ENCODE data around the gene RHEX. TPM values are rescaled to one million over a fixed set of nuclear protein-coding genes. Genes with fewer than 3 reads are reported as not detected.
"Not testable (repeated sequence)": the region's sequence is repeated elsewhere in the genome, so short reads cannot be mapped to it uniquely, and the experiment has no call there.

The RHEX gene
- polyA plus RNA-seq, 4 donors = 1.8 to 6.4 (median 2.9) TPM

DNA sequence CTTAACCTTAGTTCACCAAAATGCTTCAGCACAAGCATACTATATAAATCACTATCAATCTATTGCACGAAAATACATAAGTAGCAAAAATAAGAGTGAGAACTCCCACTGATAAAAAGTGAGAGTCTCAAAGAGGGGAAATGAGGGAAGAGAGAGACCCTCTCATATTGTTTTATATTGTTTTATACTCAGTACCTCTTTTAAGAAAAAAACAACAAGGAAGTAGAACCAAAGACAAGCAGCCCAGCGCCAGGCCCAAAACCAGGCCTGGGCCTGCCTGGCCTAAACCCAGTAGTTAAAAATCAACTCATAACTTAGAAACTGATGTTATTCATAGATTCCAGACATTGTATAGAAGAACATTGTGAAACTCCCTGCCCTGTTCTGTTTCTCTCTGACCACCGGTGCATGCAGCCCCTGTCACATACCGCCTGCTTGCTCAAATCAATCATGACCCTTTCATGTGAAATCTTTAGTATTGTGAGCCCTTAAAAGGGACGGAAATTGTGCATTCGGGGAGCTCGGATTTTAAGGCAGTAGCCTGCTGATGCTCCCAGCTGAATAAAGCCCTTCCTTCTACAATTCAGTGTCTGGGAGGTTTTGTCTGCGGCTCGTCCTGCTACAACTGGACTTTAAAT is 5.4 kb downstream of the RHEX start:
- DNase-seq (ENCODE audit: low read depth in 4 of 4, low spot score in 3 of 4) = not testable (repeated sequence)

DNA sequence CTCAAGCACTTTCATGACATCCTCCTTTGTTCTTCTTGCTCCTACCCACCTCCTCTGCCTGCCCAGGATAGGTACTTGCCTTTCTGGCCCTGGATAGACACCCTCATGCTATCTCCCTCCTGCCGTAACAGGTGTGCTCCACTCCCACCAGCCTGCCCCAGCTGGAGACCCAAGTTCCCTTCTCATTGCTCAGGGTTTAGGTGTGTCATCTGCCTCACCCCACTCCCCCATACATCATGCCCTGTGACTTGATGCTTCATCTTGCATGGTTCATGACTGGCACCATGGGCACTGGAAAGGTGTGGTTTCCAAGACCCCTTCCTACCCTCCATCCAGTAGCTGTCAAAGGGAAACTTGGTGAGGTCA is 5.9 kb downstream of the RHEX start:
- DNase-seq (ENCODE audit: low read depth in 4 of 4, low spot score in 3 of 4) = no peak

DNA sequence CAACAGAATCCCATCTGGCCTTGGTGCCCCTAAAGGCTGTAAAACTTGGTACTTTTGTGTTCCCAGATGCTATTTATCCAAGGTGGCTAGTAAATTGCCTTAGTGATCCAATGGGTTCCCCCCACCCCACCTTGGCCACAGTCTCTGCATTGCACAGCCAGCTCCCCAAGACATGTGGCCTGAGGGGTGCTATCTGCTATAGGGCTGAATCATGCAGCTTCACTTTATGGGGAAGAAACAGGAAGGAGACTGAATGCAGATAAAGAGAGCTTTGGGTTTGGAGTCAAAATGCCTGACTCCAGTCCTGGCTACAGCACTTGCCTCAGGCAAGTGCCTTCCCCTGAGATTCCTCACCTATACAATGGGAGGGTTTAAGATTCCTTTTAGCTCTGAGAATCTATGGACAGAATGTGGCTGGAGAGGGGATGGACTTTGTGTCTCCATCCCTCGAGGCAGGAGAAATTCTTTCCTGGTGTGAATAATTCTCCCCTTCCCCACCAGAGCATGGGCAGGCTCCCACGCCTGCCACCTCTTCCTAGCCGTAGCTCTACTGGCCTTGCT is 6.5 kb downstream of the RHEX start:
- DNase-seq (ENCODE audit: low read depth in 4 of 4, low spot score in 3 of 4) = no peak

DNA sequence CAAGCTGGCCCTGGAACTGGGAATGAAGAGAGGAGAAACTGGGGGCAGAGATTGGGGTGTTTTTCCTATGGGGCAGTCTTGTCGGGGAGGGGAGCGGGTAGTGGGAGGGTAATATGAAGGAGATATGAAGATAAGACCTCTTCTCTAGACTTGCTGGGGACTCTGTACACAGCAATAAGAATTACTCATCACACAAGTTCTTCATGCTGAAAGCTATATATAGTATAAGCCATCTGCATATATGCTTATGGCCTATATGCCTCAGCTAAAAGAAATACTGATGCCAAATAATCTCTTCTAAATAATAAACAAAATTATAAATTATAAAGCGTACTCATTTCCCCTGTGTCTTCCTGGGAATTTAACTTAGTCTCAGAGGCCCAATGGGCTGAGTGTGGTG is 7.9 kb downstream of the RHEX start:
- no peak for DNase-seq (ENCODE audit: low read depth in 4 of 4, low spot score in 3 of 4)

DNA sequence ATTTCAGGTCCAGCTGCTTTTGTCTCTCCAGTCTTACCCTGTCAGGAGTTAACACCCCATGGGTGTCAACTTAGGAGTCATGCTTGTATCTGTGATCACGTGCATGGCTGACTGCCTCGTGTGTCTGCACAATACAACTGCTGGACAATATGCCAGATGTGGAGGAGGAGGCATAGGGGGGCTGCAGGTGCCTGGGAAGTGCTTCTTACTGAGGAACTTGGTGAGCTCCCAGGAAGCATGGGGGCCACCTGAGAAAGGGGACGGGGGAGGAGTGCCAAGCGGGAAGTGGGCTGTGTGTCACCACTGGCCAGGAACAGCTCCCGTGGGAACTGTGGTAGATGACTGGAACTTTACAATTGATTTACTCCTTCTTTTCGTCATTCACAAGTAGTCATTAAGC is 9.5 kb downstream of the RHEX start:
- no peak for DNase-seq (ENCODE audit: low read depth in 4 of 4, low spot score in 3 of 4)

DNA sequence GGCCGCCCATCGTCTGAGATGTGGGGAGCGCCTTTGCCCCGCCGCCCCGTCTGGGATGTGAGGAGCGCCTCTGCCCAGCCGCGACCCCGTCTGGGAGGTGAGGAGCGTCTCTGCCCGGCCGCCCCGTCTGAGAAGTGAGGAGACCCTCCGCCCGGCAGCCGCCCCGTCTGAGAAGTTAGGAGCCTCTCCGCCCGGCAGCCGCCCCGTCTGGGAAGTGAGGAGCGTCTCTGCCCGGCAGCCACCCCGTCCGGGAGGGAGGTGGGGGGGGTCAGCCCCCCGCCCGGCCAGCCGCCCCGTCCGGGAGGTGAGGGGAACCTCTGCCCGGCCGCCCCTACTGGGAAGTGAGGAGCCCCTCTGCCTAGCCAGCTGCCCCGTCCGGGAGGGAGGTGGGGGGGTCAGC is 11.0 kb downstream of the RHEX start:
- not testable (repeated sequence) for DNase-seq (ENCODE audit: low read depth in 4 of 4, low spot score in 3 of 4)

DNA sequence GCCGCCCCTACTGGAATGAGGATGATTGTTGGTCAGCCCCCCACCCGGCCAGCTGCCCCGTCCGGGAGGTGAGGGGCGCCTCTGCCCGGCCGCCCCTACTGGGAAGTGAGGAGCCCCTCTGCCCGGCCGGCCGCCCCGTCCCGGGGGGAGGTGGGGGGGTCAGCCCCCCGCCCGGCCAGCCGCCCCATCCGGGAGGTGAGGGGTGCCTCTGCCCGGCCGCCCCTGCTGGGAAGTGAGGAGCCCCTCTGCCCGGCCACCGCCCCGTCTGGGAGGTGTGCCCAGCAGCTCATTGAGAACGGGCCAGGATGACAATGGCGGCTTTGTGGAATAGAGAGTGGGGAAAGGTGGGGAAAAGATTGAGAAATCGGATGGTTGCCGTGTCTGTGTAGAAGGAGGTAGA is 11.5 kb downstream of the RHEX start:
- not testable (repeated sequence) for DNase-seq (ENCODE audit: low read depth in 4 of 4, low spot score in 3 of 4)

DNA sequence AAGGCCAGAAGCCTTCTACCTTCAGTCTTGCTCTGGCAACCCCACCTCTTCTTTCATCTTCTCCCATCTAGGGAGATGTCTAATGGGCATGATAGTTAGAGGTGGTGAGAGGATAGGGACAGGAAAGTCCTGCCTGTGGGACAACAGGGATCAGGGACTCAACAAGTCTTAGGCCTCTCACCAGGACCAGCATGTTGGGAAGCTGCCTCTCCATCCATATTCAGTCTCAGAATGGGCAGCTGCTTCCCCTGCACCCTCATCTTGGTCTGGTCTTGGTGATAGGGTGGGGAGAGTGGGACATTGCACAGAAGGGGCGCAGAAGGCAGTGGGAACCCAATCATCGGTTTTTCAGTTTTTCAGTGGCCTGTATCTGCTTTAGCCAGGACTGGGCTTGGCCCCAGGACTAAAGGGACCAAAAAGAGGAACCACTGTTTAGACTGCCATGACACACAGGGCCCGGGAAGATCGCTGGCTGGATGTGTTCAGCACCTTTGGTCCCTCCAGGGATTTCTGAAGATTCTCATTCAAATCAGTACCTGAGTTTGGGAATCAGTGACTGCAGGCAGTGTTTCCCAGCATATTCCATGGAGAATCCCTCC is 12.7 kb downstream of the RHEX start:
- no peak for DNase-seq (ENCODE audit: low read depth in 4 of 4, low spot score in 3 of 4)

DNA sequence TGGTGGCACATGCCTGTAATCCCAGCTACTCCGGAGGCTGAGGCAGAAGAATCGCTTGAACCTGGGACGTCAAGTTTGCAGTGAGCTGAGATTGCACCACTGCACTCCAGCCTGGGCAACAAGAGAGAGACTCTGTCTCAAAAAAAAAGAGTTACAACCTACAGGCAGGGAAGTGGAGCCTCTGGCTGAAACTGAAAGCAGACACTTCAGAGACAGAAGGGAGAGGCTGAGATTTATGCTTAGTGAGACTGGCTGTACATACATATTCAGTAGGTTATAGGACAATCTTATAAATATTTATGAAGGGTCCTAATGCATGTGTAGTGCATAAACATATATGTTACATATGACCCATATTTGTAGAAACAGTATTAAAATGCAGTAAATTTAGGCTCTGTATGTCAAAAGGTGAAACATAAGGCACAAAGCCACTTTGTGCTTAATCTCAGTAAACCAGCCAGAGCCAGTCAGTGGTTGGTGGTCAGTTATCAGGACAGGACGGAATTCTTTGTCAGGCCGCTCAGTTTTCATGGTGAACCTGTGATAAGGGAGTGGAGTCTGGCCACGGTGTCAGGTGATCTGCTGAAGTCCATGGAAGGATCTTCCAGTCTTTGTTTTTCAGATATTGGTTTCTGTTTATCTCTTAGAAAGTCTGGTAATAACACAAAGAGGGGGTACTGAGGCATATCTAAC is 13.7 kb downstream of the RHEX start:
- DNase-seq (ENCODE audit: low read depth in 4 of 4, low spot score in 3 of 4) = no peak

DNA sequence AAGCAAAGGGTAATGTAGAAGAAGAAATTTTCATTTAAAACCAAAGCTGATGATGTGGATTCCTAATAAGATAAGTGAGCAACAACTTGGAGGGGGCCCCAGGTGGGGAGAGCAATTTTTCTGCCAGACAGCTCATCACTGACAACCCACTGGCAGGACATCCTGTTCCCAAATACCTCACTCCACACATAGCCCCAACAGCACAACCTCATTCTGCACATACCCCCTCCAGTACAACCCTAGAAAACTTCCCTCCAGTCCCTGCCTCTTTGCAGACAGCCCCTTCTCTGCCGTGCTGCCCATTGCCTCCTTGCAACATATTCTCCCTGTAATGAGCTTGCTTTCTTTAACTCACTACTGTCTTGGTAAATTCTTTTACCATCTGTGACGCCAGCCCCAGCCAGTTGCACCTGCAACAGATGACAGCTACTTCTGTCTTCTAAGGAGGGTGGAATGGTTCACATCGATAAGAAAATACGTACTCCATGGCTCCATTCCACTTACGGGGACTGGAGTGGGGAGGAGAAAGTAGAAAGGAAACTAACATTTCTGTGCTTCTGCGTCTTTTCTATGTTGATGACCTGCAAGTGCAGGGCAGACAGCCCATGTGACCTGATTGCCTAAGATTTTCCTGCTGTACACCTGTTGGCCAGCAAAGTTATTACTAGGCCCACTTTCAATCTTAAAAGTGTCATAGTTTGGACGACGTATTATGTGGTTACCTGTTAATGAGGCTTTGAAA is 14.7 kb downstream of the RHEX start:
- DNase-seq (ENCODE audit: low read depth in 4 of 4, low spot score in 3 of 4) = no peak

DNA sequence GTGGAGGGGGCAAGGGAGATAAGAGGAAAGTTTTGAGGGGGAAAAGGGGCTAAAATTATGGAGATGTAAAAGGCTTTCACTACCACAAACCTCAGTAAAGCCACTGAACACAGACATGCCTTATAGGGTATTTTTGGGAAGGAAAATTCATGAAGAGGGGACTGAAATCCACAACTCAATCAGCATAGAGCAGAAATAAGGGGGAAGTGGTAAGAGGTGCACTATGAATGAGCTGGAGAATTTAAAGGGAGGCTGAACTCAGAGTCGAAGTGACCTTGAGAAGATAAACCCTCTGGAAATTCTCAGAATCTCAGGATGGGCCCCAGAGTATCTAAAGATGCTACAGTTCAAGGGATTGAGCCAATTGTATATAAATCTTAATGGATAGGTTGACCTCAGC is 15.3 kb downstream of the RHEX start:
- no peak for DNase-seq (ENCODE audit: low read depth in 4 of 4, low spot score in 3 of 4)

DNA sequence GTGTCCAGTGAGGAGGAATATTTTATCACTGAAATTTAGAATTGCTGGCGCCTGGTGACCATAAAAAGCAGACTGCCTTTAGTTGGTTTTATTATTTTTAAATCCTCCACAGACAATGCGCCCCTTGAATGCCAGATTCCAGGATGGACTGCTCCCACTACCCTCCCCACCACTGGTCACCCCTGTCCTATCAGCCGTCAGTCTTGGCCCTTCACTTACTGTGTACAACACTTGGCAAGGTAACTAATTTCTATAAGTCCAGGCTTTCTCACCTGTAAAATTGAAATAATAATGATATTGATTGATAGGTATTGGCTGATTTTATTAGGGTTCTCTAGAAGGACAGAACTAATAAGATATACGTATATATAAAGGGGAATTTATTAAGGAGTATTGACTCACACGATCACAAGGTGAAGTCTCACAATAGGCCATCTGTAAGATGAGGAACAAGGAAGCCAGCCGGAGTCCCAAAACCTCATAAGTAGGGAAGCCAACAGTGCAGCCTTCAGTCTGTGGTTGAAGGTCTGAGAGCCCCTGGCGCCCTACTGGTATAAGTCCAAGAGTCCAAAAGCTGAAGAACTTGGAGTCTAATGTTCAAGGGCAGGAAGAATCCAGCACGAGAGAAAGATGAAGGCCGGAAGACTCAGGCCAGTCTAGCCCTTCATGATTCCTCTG is 17.8 kb downstream of the RHEX start:
- DNase-seq (ENCODE audit: low read depth in 4 of 4, low spot score in 3 of 4) = no peak

DNA sequence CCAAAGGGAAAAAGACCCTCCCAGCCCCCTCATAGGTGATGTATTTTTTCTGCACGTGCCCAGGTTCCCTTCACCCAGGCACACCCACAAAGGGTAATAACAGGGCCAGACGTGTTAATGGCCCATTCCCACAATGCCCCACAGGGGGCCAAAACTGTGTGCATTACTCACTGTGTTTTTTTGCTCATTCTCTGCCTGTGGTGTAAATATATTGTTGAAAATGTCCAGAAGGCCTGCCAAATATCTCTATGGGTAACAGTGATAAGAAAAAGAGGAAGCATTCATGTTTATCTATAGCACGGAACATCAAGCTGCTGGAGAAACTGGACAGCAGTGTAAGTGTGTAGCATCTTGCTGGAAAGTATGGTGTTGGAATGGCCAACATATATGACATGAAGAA is 21.9 kb downstream of the RHEX start:
- DNase-seq (ENCODE audit: low read depth in 4 of 4, low spot score in 3 of 4) = no peak

DNA sequence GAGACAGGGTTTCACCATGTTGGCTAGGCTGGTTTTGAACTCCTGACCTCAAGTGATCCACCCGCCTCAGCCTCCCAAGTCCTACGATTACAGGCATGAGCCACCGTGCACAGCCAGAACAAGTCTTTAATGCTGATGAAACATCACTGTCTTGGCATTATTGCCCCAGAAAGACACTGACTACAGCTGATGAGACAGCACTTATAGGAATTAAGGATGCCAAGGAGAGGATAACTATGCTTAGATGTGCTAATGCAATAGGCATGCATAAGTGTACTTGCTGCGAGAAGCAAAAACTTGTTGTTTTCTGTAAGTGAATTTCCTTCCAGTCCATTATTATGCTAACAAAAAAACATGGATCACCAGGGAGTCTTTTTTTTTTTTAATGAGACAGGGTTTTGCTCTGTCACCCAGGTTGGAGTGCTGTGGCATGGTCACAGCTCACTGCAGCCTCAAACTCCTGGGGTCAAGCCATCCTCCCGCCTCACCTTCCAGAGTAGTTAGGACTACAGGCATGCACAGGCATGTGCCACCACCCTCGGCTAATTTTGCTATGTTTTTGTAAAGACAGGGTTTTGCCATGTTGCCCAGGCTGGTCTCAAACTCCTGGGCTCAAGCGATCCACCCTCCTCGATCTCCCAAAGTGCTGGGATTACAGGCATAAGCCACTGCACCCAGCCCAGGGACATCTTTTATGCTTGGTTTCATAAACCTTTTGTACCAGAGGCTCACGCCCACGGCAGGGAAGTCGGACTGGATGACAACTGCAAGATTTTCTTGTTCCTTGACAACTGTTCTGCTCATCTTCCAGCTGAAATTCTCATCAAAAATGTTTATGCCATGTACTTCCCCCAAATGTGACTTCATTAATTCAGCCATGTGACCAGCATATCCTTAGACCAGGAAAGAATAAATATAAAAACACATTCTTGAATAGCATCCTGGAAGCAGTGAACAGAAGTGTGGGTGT is 23.1 kb downstream of the RHEX start:
- no peak for DNase-seq (ENCODE audit: low read depth in 4 of 4, low spot score in 3 of 4)

DNA sequence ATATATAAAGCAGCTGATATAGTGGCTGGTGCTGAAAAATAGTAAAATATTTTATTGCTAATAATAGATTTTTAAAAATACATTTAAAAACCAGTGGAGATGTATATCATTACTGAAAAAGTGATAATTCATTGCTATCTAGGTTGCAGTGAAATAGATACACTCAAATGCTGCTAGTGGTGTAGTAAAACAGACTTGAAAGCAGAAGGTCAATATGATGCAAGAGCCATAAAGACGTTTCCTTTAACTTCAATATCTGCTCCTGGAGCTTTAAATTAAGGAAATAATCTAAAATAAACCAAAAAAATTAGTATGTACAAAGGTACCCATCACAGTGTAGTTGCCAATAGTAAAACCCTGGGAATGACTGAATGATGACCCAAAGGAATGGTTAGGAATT is 26.2 kb downstream of the RHEX start:
- DNase-seq (ENCODE audit: low read depth in 4 of 4, low spot score in 3 of 4) = no peak

DNA sequence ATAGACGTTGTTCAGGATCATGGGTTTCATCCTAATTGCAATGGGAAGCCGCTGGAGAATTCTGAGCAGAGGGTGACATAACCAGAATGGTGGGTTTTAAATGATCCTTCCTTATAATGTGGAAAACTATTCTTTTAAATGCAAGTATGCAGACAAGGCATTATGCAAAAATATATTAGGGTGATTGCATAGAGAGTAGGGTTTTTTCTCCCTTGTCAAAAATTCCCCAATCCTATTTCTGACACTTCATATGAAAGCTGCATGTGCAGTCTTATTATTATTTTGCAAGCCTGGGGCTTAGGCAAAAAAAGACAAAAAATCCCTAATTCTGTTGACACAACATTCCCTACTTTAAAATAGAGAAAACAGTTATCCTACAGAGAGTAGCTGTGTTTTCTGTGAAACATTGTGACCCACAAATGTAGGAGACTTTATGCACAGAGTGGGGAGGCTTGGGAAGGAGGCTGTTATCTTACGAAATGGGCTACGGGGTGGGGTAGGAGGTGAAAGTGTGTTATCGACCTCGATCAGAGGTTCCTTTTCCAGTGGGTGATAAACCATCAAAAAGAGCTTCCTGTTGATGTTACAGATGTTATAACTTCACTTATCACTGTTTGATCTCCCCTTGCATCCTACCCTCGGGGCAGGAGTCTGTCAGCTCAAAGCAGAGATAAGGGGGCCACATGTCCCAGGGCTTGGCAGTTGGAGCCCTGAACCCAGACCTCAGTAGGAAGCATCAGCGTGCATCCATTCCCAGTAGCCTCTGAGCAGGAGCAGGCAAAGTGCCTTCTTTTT is 27.2 kb downstream of the RHEX start:
- DNase-seq (ENCODE audit: low read depth in 4 of 4, low spot score in 3 of 4) = no peak

DNA sequence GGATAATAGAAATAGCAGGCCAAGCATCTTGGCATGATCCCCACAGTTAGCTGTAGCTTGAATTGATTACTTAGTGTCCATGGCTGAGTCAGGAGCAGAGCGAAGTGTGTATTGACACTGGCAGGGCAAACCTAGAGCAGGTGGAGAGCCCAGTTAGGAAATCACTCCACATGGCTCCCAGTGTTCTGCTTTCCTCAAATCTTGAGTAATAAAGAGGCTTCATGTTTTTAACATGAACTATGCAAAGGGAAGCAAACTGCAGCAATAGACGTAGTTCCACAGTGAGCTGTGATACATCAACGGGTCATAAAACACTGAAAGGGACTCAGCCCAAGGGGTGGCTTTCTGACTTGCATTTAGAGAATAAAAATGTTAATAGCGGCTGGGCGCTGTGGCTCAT is 28.9 kb downstream of the RHEX start:
- DNase-seq (ENCODE audit: low read depth in 4 of 4, low spot score in 3 of 4) = no peak

DNA sequence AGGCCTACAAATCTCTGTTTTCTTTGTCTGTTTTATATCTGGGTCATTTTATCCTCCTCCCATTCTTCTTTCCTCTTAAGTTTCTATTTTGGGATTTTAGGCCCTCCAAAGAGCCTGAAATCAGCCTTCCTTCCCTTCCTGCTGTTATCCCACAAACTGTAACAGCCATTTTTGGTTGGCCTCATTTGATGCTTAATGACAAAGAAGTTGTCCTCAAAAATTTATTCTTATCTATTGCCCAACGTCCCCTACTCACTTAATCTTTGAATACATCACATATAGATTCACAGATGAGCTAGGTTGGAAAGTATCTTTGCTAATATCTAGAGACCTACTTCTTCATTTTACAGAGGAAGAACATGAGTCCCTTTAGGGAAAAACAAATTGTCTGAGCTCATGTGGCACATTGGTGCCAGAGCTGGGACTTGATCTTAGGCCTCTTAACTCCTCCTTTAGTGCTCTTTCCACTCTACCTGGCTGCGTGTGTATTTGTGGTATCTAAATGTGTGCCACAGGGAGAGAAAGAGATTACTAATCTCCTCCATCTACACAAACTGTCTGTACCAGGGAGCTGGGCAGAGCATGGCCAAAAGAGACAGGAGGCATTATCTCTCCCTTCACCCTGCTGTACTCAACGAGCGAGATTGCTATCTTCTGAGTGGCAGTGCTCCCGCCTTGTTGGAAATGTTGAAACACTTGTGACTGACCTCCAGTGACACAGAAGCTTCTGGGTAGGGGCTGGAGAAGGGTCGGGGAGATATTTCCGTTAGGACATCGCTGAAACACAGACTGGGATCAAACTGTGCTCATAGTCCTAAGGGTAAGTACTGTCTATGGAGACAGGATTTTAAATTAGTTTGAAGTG is 30.1 kb downstream of the RHEX start:
- DNase-seq (ENCODE audit: low read depth in 4 of 4, low spot score in 3 of 4) = no peak
